ENCODE data around the gene SLCO4A1. TPM values are rescaled to one million over a fixed set of nuclear protein-coding genes. Genes with fewer than 3 reads are reported as not detected.

SLCO4A1 gene
- total RNA-seq, 4 donors from 2014 or later = 6.7 to 22.1 (median 14.4) TPM

- Histone ChIP-seq H3K36me3 (no peaks in the 10 kb centered on the region), H3K9me3 (no peaks in the 10 kb centered on the region), H3K27me3 (peaks cover 4 to 98% (median 7%) of the 10 kb centered on the region in 4 donors), H3K4me1 (peaks cover 12 to 46% (median 16%) of the 10 kb centered on the region in 3 donors), H3K27ac (peak overlapping the region in 2 of 4 donors; percentile 50 to 55), H3K4me3 (no peak overlapping the region)
- TF ChIP-seq POLR2A (IDR thresholded peaks at IDR 0.05) = no peak
- TF ChIP-seq CTCF (IDR thresholded peaks at IDR 0.05) = no peak
- DNase-seq = no peak
- 45 to 50% methylated on average over 2 to 4 of the region's 5 CpGs for WGBS, 2 donors
- intact Hi-C loops (cut with DNase I) = no loop called here
Observed at GRCh38 chr20:62703853-62704228, 61.5 kb downstream of the SLCO4A1 start.

- peak overlapping the region in 2 of 4 donors; percentile 50 to 55 for H3K27ac ChIP-seq
- TF ChIP-seq CTCF (IDR thresholded peaks at IDR 0.05) = no peak
- no peak for TF ChIP-seq POLR2A (IDR thresholded peaks at IDR 0.05)
- H3K9me3 ChIP-seq = no peaks in the 10 kb centered on the region
- H3K27me3 ChIP-seq = peaks cover 8 to 98% (median 12%) of the 10 kb centered on the region in 4 donors
- H3K36me3 ChIP-seq = no peaks in the 10 kb centered on the region
- peak; percentile 16 for DNase-seq
- H3K4me3 ChIP-seq = no peak overlapping the region
- 12 to 37% methylated on average over 7 to 13 of the region's 21 CpGs for WGBS, 2 donors
- intact Hi-C loops (cut with DNase I) = no loop called here
- H3K4me1 ChIP-seq = peaks cover 12 to 52% (median 16%) of the 10 kb centered on the region in 3 donors
Observed at GRCh38 chr20:62704341-62704948, 62.1 kb downstream of the SLCO4A1 start.

GRCh38 chr20:62705627-62706026 is 63.3 kb downstream of the SLCO4A1 start:
- Histone ChIP-seq H3K36me3 (no peaks in the 10 kb centered on the region), H3K4me1 (peaks cover 12 to 53% (median 16%) of the 10 kb centered on the region in 3 donors), H3K27ac (no peak overlapping the region), H3K27me3 (peaks cover 8 to 98% (median 18%) of the 10 kb centered on the region in 4 donors), H3K9me3 (no peaks in the 10 kb centered on the region), H3K4me3 (no peak overlapping the region)
- WGBS, 2 donors = 58% methylated on average over 5 to 8 of the region's 16 CpGs
- TF ChIP-seq CTCF (IDR thresholded peaks at IDR 0.05) (no peak), POLR2A (IDR thresholded peaks at IDR 0.05) (no peak)
- intact Hi-C loops (cut with DNase I) = no loop called here
- no peak for DNase-seq

GRCh38 chr20:62706344-62706743 is 64.0 kb downstream of the SLCO4A1 start:
- WGBS, 2 donors = 76 to 88% methylated on average over 4 to 10 of the region's 12 CpGs
- DNase-seq = no peak
- Histone ChIP-seq H3K27ac (no peak overlapping the region), H3K9me3 (no peaks in the 10 kb centered on the region), H3K27me3 (peaks cover 8 to 98% (median 20%) of the 10 kb centered on the region in 4 donors), H3K36me3 (no peaks in the 10 kb centered on the region), H3K4me3 (no peak overlapping the region), H3K4me1 (peaks cover 13 to 53% (median 16%) of the 10 kb centered on the region in 3 donors)
- intact Hi-C loops (cut with DNase I) = no loop called here
- no peak for TF ChIP-seq CTCF (IDR thresholded peaks at IDR 0.05)
- no peak for TF ChIP-seq POLR2A (IDR thresholded peaks at IDR 0.05)

GRCh38 chr20:62706857-62707256 is 64.6 kb downstream of the SLCO4A1 start:
- intact Hi-C loops (cut with DNase I) = no loop called here
- 77 to 85% methylated on average over 12 of the region's 12 CpGs for WGBS, 2 donors
- Histone ChIP-seq H3K4me3 (no peak overlapping the region), H3K4me1 (peaks cover 16 to 53% (median 16%) of the 10 kb centered on the region in 3 donors), H3K9me3 (no peaks in the 10 kb centered on the region), H3K27ac (no peak overlapping the region), H3K36me3 (no peaks in the 10 kb centered on the region), H3K27me3 (peaks cover 8 to 98% (median 20%) of the 10 kb centered on the region in 4 donors)
- TF ChIP-seq CTCF (IDR thresholded peaks at IDR 0.05) (no peak), POLR2A (IDR thresholded peaks at IDR 0.05) (no peak)
- no peak for DNase-seq

Measured in esophagus squamous epithelium (tissue), 5 donors.